GM19238 (cell line): ENCODE data around the gene ANKRD60.

Experiments
- DNase-seq: peaks from one replicate; pipeline ENCODE4 v3.0.0; 2011; ENCODE audit warnings: low spot score; ENCODE audit not compliant: insufficient read length

ANKRD60 gene

DNA sequence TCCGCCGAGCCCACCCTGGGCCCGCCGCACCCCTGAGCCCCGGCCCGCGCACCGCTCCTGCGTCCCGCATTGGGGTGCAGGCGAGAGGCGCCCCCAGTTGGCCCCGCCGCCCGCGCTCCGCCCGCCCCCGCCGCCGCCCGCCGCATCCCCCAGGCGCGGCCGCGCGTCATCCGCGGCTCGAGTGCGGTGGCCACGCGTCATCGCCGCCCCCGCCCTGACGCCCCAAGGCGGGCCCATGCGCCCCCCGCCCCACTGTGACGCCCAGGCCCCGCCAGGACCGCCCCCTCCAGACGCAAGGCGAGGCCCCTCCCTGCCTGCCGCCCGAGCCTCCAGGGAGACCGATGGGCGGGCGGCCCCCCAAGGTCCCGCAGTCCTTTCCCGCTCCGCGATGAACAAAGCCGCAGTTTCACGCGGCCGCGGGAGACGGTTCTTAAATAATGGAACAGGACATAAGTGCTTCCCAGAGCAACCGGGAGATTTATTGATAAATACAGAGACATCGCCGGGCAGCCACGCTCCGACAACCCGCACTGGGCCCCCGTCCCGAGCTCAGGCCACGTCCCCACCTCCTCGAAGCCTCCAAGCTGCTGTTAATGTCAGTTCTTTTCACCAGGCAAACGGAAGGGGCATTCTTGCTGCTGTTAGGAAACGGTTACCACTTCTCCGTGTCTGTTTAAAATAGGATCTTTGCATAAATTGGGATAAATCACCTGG lies at the start of gene ANKRD60:
Gene ANKRD60, minus strand, starts transcription at position 170 of the 714 bp plus-strand sequence. Its CDS starts 0 bp downstream, at position 170.
- DNase-seq: no peak

GRCh38 chr20:58277578-58278472 lies 49.4 kb upstream of the ANKRD60 start:
- no peak for DNase-seq

GRCh38 chr20:58277107-58277506 lies 48.7 kb upstream of the ANKRD60 start:
- DNase-seq: no peak

DNA sequence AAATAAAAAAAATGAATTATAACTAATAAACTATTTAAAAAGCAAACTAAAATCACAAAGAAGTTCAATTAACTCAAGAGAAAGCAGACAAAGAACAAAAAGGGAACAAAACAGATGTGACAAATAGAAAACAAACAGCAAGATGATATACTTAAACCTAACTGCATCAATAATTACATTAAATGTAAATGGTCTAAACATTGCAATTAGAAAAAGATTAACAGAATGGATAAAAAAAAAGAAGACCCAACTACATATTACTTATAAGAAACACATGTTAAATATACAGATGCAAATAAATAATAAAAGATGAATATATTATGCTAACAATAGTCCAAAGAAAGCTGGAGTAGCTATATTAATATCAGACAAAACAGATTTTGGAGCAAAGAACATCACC lies 45.9 kb upstream of the ANKRD60 start:
- no peak for DNase-seq

DNA sequence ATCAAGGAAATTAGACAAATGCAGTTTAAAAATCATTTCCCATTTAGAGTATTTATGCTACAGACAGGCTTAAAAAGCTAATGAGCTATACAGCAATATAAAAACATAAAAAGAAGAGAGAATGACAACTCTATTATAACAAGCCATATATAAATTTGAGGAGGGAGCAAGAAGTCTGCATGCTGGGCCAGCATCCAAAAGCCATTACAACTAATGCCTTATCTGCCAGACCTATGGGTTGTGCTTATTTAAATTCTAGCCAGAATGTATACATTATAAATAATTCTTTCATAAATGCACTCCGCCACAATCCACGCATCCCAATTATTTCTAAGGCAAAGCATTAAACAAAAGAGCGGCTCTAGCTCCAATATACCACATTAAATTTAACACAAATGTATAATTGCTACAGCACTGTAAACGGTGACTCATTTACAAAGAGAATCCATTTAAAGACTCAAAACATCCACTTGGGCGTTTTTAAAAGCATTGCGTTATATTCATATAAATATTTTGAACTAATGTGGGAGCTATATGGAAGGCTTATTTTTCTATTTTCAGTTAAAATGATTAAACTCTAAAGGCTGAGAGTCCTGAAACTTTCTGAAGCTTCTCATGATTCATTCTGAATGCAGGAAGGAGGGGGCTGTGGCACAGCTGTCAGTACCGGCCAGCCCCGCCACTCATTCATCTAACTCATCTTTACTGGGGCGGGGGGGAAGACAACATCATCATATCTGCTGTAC lies 43.3 kb upstream of the ANKRD60 start:
- DNase-seq: no peak

DNA sequence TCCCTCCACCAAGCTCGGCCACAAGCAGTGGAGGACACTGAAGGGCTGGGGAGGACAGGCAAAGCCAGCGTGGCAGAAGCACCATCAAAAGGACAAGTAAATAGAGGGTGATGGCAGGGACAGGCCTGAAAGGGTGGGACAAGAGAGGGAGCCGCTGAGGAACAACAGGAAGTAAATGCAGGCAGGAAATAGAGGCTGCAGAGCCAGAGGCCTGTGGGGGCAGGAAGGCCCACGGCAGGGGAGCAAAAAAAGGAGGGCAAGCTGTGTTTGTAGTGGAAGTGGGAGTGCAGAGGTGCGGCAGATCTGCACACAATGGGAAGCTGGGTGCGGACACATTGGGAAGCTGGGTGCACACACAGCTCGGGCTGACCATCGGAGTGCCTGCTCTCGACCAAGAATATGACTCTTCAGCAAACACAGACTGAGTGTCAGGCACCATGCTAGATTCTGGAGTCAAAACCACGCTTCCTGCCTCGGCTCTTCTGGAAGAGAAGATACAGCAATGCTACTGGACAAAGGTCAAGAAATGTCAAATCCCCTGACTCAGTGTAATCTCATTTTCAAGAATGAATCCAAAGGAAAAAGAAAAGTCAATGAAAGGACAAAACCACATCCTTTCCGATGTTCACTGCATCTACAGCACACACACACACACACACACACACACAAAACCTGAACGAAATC lies 40.6 kb upstream of the ANKRD60 start:
- DNase-seq: no peak

DNA sequence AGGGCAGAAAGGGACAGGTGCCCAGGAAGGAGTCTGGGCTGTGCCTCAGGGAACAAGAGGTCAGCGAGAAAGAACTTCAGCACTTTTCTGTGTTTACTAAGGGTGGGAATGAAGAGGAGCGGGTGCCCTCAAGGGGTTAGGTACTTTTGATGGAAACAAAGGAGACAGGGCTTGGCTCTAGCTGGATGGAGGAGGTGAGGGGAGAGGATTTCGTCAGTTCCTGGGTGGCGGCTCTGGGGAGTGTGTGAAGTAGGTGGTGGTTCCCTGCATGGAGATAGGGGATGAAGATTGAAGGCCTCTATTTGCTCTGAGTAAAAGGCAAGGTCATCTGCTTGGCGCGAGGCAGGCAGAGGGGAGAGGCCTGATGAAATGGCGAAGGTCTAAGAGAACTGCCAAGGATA lies 40.0 kb upstream of the ANKRD60 start:
- DNase-seq: no peak

DNA sequence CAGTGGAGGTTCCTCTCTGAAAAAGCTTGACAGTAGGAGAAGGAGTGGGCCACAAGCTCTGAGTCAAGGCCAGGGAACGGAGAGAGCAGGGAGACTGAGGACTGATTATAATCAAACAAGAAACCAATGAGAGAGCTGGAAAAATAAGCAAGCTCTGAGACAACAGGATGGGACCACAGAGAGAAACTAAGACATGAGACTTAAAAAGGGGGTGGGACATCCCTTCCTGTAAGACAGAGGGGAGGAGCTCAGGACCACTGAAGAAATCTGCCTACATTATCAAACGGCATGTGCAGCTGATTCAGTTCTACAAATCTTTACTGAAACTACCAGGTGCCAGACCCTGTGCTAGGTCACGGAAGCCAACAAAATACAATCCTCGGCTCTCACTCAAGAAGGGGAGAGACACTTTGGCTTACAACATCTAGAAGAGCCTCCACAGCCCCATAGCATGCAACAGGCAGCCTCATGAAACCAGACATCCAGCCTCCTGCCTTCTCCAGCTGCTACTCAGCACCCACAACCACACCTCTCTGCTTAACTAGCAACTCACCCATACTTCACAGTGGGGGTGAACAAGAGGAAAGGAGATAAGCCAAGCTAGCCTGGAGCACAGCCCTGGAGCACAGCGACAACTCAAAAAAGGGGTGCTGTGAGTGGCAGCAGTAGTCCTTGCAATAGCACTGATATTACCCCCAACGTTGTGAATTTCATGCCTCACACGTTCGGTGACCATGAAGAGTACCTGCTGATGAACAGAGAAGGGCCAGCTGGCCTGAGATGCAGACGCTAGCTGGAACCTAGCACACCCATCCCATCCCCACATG lies 39.1 kb upstream of the ANKRD60 start:
- DNase-seq: no peak

GRCh38 chr20:58264271-58264670 lies 35.8 kb upstream of the ANKRD60 start:
- DNase-seq: no peak

DNA sequence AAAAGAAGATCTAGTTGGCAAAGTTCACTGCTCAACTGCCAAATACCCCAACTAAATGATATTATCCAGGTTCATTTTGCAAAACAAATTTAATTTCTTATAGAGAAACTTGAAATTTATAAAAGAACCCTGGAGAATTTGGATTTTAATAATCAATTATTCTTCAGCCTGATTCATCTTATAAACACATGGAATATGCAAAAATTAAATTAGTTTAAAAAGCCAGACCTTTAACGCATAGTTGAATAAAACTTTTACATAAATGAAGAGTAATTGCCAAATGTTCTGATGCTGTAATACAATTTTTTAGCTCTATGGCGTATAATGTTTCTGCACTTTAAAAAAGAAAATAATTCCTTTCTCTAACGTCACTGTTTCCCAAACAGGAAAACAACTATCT lies 33.2 kb upstream of the ANKRD60 start:
- no peak for DNase-seq

- DNase-seq: no peak
These were observed 31.6 kb upstream of the ANKRD60 start for GRCh38 chr20:58260006-58260405.

DNA sequence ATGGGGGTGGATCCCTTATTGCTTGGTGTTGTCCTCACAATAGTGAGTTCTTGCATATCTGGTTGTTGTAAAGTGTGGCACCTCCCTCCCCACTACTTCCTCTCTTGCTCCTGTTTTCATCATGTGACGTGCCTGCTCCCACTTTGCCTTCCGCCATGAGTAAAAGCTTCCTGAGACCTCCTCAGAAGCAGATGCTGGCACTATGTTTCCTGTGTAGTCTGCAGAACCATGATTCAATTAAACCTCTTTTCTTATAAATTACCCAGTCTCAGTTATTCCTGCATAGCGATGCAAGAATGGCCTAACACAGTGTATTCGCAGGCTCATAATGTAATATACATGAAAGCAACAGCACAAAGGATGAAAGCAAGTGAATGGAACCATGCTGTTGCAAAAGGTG lies 28.4 kb upstream of the ANKRD60 start:
- no peak for DNase-seq

DNA sequence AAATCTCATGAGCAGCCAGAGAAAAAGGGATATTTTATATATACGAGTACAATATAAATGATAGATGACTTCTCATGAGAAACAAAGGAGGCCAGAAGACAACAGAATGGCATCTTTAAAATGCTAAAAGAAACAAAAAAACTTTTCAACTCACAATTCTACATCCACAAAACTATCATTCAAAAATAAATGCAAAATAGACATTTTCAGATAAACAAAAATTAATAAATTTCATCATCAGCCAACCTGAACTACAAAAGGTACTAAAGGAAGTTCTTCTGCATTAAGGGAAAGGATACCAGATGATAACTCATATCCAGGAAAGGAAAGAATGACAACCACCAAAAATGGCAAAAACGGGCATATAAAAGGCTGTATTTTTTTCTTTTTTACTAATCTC lies 27.9 kb upstream of the ANKRD60 start:
- DNase-seq: no peak

DNA sequence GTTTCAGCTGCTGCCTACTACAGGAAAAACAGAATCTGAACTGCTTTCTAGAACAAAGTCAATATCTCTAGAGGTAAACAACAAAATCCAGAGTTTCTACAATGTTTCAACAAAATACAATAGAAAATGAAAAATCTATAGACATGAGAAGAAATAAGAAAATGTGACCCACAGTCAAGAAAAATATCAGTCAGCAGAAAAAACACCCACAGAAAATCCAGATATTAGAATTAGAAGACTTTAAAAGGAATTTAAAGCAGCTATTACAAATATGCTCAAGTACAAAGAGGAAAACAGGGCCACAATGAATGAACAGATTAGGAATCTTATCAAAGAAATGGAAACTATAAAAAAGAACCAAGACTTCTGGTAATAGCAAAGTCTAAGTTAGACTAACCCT lies 26.4 kb upstream of the ANKRD60 start:
- DNase-seq: no peak

DNA sequence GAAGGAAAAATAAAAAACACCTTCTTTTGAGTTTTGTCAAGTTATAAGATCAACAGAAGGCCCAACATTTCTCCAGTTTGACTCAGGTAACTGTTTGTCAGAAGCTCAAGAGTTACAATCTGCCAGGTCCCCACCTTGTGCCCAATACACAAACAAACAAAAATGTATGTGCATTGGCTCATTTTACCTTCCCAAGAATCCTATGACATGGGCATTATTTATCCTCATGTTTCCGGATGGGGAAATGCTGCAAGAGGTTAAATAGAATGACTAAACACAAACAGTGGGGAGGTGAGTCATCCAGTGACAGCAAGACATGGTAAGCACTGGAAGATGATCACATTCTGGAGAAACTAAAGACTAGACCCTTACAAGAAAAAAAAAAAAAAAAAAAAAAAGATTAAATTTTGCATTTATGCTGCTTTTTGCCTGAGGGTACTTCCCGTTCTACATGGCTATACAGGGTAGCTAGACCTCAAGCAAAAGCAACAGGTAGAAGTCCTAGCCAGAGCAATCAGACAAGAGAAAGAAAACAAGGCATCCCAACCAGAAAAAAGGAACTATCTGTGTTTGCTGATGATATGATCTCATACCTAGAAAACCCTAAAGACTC lies 23.6 kb upstream of the ANKRD60 start:
- no peak for DNase-seq

DNA sequence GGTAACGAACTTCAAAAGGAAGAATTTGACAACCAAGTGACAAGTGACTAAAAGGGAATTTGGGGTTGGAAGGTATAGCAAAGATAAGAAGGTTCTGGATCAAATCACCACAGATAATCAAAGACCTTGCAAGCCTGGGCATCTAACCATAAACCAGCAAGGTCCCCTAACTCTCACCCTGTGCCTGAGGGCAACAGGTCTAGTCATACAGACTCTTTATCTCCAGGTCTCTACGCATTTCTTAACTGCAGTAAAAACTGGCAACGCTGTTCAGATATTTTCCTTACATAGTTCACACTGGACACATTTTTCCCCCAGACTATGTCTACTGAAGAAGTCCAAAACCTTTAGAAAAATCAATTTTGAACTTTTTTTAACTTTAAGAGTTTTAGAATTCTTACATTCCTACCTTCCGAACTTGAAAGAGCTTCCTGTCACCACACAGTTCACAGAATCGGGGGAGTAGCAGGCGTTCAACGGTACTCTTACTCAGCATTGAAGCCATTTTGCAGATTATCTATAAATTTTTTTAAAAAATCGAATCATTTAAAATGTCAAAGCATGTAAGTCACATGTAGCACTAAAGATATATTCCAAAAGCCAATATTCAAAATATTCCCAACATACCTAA lies 23.0 kb upstream of the ANKRD60 start:
- no peak for DNase-seq

DNA sequence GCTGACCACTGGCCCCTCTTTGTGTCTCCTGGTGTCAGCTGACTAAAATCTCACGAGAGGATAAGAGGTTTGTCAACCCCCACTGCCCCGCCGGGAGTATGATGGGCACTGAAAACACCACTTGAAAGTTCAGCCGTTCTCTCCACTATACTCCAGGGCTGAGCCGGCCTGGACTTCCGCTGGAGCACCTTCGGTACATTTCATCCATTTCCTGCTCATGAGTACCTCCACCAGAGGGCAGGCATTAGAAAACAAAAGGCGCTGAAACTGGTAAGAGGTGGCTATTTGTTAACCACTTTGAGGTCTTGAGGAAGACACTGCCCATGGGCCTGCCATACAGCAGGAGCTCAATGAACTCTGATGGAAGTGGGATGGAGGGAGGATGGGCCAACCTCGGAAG lies 17.9 kb upstream of the ANKRD60 start:
- no peak for DNase-seq

GRCh38 chr20:58245931-58246330 lies 17.5 kb upstream of the ANKRD60 start:
- DNase-seq: no peak

DNA sequence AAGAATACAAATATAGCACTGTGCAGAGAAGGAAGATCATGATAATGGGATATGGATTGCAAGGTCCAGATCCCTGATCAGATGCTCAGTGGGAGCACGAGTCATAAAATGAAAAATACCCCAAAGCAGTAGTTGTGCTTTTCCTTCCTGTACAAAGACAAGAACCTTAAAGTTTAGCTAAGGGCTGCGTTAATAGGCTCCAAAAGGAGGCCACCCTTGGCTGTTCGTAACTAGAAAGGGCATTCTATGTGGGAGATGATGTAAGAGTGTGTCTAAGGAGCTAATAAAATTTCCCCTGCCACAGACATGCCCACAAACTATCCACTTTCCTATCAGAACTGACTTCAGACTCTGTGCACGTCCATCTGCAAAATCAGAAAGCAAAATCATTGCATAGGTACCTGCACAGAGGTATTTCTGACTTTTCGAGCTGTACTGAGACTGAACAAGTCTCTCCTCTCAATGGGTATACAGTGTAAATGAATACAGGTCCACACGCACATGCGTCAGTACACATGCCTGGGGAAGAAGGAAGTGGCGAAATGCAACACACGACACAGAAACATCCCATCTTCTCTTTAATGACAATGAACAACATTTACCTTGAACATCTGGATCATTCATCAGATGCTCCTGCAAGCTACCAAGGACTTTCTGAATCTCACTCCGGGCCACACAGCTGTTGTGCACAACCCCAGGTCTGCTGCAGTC lies 16.9 kb upstream of the ANKRD60 start:
- DNase-seq: no peak
